GM19240 (cell line): Measurements from ENCODE around the gene PARP9.

Source experiments
- DNase-seq: peaks from one replicate; pipeline ENCODE4 v3.0.0; 2011; ENCODE audit warnings: low spot score; ENCODE audit not compliant: insufficient read length

The PARP9 gene

GRCh38 chr3:122564155-122564912 lies at the start of gene PARP9, which contains the start of gene DTX3L:
PARP9 (minus strand) TSS chr3:122564300; CDS start chr3:122559620, 4,680 bp downstream.
DTX3L (plus strand) TSS chr3:122564338; CDS start chr3:122564427, 89 bp downstream.
- DNase-seq, result peak; percentile 32

GRCh38 chr3:122612696-122613095 lies 48.6 kb upstream of the PARP9 start:
- DNase-seq, result no peak

- DNase-seq, result peak; percentile 59
Observed at GRCh38 chr3:122609798-122610559, 45.9 kb upstream of the PARP9 start.

- DNase-seq, result no peak
Observed at GRCh38 chr3:122608916-122609315, 44.8 kb upstream of the PARP9 start.

GRCh38 chr3:122606330-122606729 lies 42.2 kb upstream of the PARP9 start:
- no peak for DNase-seq

GRCh38 chr3:122603056-122603455 lies 39.0 kb upstream of the PARP9 start:
- DNase-seq, result no peak

GRCh38 chr3:122602011-122602710 lies 38.1 kb upstream of the PARP9 start:
- DNase-seq, result no peak

- no peak for DNase-seq
Observed at GRCh38 chr3:122598556-122598955, 34.5 kb upstream of the PARP9 start.

GRCh38 chr3:122598151-122598550 lies 34.1 kb upstream of the PARP9 start:
- no peak for DNase-seq

- DNase-seq, result no peak
Observed at GRCh38 chr3:122594025-122594424, 29.9 kb upstream of the PARP9 start.

- no peak for DNase-seq
Observed at GRCh38 chr3:122590610-122591009, 26.5 kb upstream of the PARP9 start.

GRCh38 chr3:122589297-122589696 lies 25.2 kb upstream of the PARP9 start:
- DNase-seq, result no peak

GRCh38 chr3:122587572-122587971 lies 23.5 kb upstream of the PARP9 start:
- DNase-seq, result no peak

- no peak for DNase-seq
Observed at GRCh38 chr3:122586773-122587485, 22.8 kb upstream of the PARP9 start.

GRCh38 chr3:122586098-122586497 lies 22.0 kb upstream of the PARP9 start:
- no peak for DNase-seq

- DNase-seq, result no peak
Observed at GRCh38 chr3:122582390-122582789, 18.3 kb upstream of the PARP9 start.

- no peak for DNase-seq
Observed at GRCh38 chr3:122581622-122582021, 17.5 kb upstream of the PARP9 start.

GRCh38 chr3:122580470-122580869 lies 16.4 kb upstream of the PARP9 start:
- no peak for DNase-seq

- no peak for DNase-seq
Observed at GRCh38 chr3:122578069-122578740, 14.1 kb upstream of the PARP9 start.

- no peak for DNase-seq
Observed at GRCh38 chr3:122577409-122578031, 13.4 kb upstream of the PARP9 start, which contains the start of gene PARP15. PARP15 (plus strand) TSS chr3:122577650; CDS start chr3:122577668, 18 bp downstream.
